DOHH2 (cell line): ENCODE results near the gene PTGER2.

Experiments used
- H3F3A ChIP-seq: fragments of 200-600 bp; sonication (generic), shearing (Covaris generic); 2 replicates; pipeline ENCODE4 v1.6.0; 2016; ENCODE audit warnings: antibody characterized with exemption, mild to moderate bottlenecking; ENCODE audit not compliant: control insufficient read depth, insufficient read depth
- H3K27ac ChIP-seq: fragments of 200-600 bp; sonication (generic); 2 replicates; pipeline ENCODE4 v1.5.1; 2014; ENCODE audit warnings: low read depth, mild to moderate bottlenecking, low read length, moderate library complexity
- H3K27me3 ChIP-seq: fragments of 200-600 bp; sonication (generic); 2 replicates; pipeline ENCODE4 v1.6.1; 2014; ENCODE audit warnings: mild to moderate bottlenecking, low read length, mixed read lengths; ENCODE audit not compliant: control insufficient read depth
- H3K36me3 ChIP-seq: fragments of 200-600 bp; sonication (generic); 2 replicates; pipeline ENCODE4 v1.6.1; 2014; ENCODE audit warnings: mild to moderate bottlenecking, low read length, moderate library complexity, mixed read lengths; ENCODE audit not compliant: control insufficient read depth
- H3K4me1 ChIP-seq: fragments of 200-600 bp; sonication (generic); 2 replicates; pipeline ENCODE4 v1.6.1; 2014; ENCODE audit warnings: mild to moderate bottlenecking, low read length, mixed read lengths; ENCODE audit not compliant: control insufficient read depth
- H3K4me2 ChIP-seq: fragments of 200-600 bp; sonication (generic); 2 replicates; pipeline ENCODE4 v1.6.0; 2014; ENCODE audit warnings: mild to moderate bottlenecking, low read length, moderate library complexity
- H3K4me3 ChIP-seq: fragments of 200-600 bp; sonication (generic); 2 replicates; pipeline ENCODE4 v1.5.1; 2014; ENCODE audit warnings: mild to moderate bottlenecking, low read length, mixed read lengths
- H3K79me2 ChIP-seq: fragments of 200-600 bp; sonication (generic); 2 replicates; pipeline ENCODE4 v1.6.1; 2014; ENCODE audit warnings: mild to moderate bottlenecking, low read length, mixed read lengths; ENCODE audit not compliant: control insufficient read depth
- H3K9me2 ChIP-seq: fragments of 200-600 bp; sonication (generic); replicated peaks from 2 replicates; pipeline ENCODE4 v1.6.1; 2014; ENCODE audit warnings: mild to moderate bottlenecking, low read length, mixed read lengths; ENCODE audit not compliant: control insufficient read depth
- H3K9me3 ChIP-seq: fragments of 200-600 bp; sonication (generic); 2 replicates; pipeline ENCODE4 v1.6.1; 2014; ENCODE audit warnings: antibody characterized with exemption, low read length, mixed read lengths; ENCODE audit not compliant: control insufficient read depth, insufficient read depth
- H4K20me1 ChIP-seq: fragments of 200-600 bp; sonication (generic); 2 replicates; pipeline ENCODE4 v1.6.0; 2014; ENCODE audit warnings: low read depth, mild to moderate bottlenecking, antibody characterized with exemption, low read length, moderate library complexity; ENCODE audit not compliant: control insufficient read depth, insufficient read depth
- EZH2phosphoT487 ChIP-seq: fragments of 200-600 bp; sonication (generic); IDR thresholded peaks from 2 replicates; pipeline ENCODE4 v1.6.1; 2017; ENCODE audit warnings: borderline replicate concordance, mild to moderate bottlenecking, antibody characterized with exemption, low read length, moderate library complexity, mixed read lengths
- TF ChIP-seq, protein P1 (sequence below): fragments of 200-600 bp; sonication (generic); IDR thresholded peaks from one replicate; pipeline ENCODE4 v1.5.1; 2014; ENCODE audit warnings: antibody characterized with exemption, mild to moderate bottlenecking, low read depth, low read length; ENCODE audit not compliant: poor library complexity, severe bottlenecking

Gene PTGER2

DNA sequence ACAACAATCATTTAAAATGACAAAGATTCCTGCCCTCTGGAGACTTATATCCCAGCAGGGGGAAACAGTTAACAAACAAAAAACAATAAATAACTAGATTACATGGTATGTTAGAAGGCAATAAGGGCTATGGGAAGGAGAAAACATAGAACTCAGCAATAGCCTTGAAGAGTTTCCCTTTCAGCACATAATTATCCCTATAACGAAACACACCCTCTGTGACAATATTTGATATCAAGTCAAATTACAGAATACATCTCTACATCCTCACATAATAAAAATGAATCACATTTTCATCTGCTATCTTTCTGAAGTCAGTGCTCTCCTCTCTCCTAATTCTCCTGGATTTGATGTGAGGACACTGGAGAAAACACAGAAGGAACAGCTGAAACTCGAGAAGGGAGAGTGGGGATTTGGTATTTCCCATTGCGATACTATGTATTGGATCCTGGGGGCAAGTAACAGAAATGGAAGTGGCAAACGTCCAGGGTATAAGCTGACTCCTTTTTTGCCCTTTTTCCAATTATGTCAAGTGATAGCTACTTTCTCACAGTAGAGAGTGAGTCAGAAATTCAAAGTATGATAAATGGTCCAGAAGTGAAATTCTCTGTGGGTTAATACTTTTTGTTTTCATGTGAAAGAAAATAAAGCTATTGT, 9.7 kb upstream of the PTGER2 start:
- Histone ChIP-seq H3K27me3 (peaks cover 5% of the 10 kb centered on the region; the same call in 1 of the 2 replicates), H3K4me1 (no peaks in the 10 kb centered on the region), H3K9me2 (no peaks in the 10 kb centered on the region), H3F3A (no peaks in the 10 kb centered on the region), H3K27ac (no peak overlapping the region), H3K4me2 (no peak overlapping the region), H3K36me3 (no peaks in the 10 kb centered on the region), H3K4me3 (no peak overlapping the region), H3K9me3 (no peaks in the 10 kb centered on the region), H3K79me2 (no peaks in the 10 kb centered on the region), H4K20me1 (no peaks in the 10 kb centered on the region)
- no peak for TF ChIP-seq EZH2phosphoT487
- TF ChIP-seq, protein P1, sequence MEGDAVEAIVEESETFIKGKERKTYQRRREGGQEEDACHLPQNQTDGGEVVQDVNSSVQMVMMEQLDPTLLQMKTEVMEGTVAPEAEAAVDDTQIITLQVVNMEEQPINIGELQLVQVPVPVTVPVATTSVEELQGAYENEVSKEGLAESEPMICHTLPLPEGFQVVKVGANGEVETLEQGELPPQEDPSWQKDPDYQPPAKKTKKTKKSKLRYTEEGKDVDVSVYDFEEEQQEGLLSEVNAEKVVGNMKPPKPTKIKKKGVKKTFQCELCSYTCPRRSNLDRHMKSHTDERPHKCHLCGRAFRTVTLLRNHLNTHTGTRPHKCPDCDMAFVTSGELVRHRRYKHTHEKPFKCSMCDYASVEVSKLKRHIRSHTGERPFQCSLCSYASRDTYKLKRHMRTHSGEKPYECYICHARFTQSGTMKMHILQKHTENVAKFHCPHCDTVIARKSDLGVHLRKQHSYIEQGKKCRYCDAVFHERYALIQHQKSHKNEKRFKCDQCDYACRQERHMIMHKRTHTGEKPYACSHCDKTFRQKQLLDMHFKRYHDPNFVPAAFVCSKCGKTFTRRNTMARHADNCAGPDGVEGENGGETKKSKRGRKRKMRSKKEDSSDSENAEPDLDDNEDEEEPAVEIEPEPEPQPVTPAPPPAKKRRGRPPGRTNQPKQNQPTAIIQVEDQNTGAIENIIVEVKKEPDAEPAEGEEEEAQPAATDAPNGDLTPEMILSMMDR = no peak

- Histone ChIP-seq H3F3A (no peaks in the 10 kb centered on the region), H3K79me2 (no peaks in the 10 kb centered on the region), H4K20me1 (no peaks in the 10 kb centered on the region), H3K9me3 (no peaks in the 10 kb centered on the region), H3K27ac (no peak overlapping the region), H3K4me1 (no peaks in the 10 kb centered on the region), H3K4me3 (no peak overlapping the region), H3K9me2 (no peaks in the 10 kb centered on the region), H3K27me3 (peaks cover 5% of the 10 kb centered on the region; the same call in 1 of the 2 replicates), H3K36me3 (no peaks in the 10 kb centered on the region), H3K4me2 (no peak overlapping the region)
- TF ChIP-seq, protein P1 = no peak
- TF ChIP-seq EZH2phosphoT487 = no peak
These were observed 9.1 kb upstream of the PTGER2 start for GRCh38 chr14:52305014-52305413.

DNA sequence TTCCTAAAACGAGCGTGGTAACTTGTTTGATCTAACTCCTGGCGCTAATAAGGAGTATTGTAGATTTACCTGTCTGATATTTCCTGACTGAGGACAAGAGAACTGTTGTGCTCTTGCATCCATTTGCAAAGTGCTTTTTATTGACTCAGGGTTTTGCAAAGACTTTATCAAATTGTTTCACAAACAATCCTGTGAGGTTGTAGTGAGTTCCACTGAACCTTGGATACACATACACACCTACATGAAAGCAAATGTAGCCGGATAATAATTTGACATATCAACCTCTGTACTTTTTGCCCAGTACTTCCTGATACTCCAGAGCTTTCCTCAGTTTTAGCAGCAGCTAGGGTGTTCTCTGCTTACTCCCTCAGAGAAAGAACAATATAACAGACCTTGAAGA, 6.7 kb upstream of the PTGER2 start:
- Histone ChIP-seq H3K4me2 (no peak overlapping the region), H3K79me2 (no peaks in the 10 kb centered on the region), H4K20me1 (no peaks in the 10 kb centered on the region), H3K9me2 (no peaks in the 10 kb centered on the region), H3K27me3 (peaks cover 5% of the 10 kb centered on the region; the same call in 1 of the 2 replicates), H3K9me3 (no peaks in the 10 kb centered on the region), H3F3A (no peaks in the 10 kb centered on the region), H3K27ac (no peak overlapping the region), H3K4me3 (no peak overlapping the region), H3K36me3 (no peaks in the 10 kb centered on the region), H3K4me1 (peaks cover 13% of the 10 kb centered on the region)
- no peak for TF ChIP-seq EZH2phosphoT487
- TF ChIP-seq, protein P1 = no peak
